Aorta (tissue), 5 donors: ENCODE data around the gene IQCF2. TPM values are rescaled to one million over a fixed set of nuclear protein-coding genes. Genes with fewer than 3 reads are reported as not detected.

Experiments
- ATAC-seq: fragments of 200-7000 bp; cut with Tn5 transposase; one replicate; pipeline ENCODE4 v1.9.1; 2022; ENCODE audit warnings: moderate library complexity; ENCODE audit not compliant: low FRiP score
- DNase-seq, 2 donors: peaks; one replicate each; pipeline ENCODE4 v3.0.0-alpha.2; 2020
- H3K27ac ChIP-seq, 2 donors: one replicate each; pipeline ENCODE4 v1.5.1; 2013; ENCODE audit warnings: low read length in 2 of 2, mild to moderate bottlenecking in 2 of 2, moderate library complexity in 2 of 2, control low read depth in 1 of 2, inconsistent platforms in 1 of 2, low read depth in 1 of 2
- H3K27me3 ChIP-seq, 2 donors: one replicate each; pipeline ENCODE4 v1.6.1; 2013; ENCODE audit warnings: control low read depth in 1 of 2, low read length in 1 of 2, mild to moderate bottlenecking in 1 of 2, moderate library complexity in 1 of 2; ENCODE audit not compliant: insufficient read depth in 2 of 2, control insufficient read depth in 1 of 2
- H3K36me3 ChIP-seq, 2 donors: one replicate each; pipeline ENCODE4 v1.6.1; 2013; ENCODE audit warnings: control low read depth in 1 of 2, low read length in 1 of 2, mild to moderate bottlenecking in 1 of 2; ENCODE audit not compliant: insufficient read depth in 2 of 2, control insufficient read depth in 1 of 2
- H3K4me1 ChIP-seq, 2 donors: one replicate each; pipeline ENCODE4 v1.6.1; 2013; ENCODE audit warnings: low read length in 2 of 2, control low read depth in 1 of 2, mild to moderate bottlenecking in 1 of 2, moderate library complexity in 1 of 2; ENCODE audit not compliant: insufficient read depth in 2 of 2, control insufficient read depth in 1 of 2
- H3K4me3 ChIP-seq, 2 donors: one replicate each; pipeline ENCODE4 v1.5.1; 2013; ENCODE audit warnings: low read length in 2 of 2, control low read depth in 1 of 2, mild to moderate bottlenecking in 1 of 2
- H3K9me3 ChIP-seq: one replicate; pipeline ENCODE4 v1.6.1; 2013; ENCODE audit warnings: mild to moderate bottlenecking, low read length; ENCODE audit not compliant: control insufficient read depth
- WGBS, 2 donors: extraction: QIAGEN DNeasy Blood & Tissue Kit; methylation state at CpG; one replicate each; pipeline ENCODE4 v1.1.7; 2013; 5-methylcytosine and 5-hydroxymethylcytosine counted together
- intact Hi-C, 2 donors: fragments of 100-400 bp; cut with DNase I; formaldehyde crosslinking; loops; one replicate each; pipeline versions ENCODE4 v1.14.2 to v1.15.0; 2022
- long read RNA-seq, 2 donors: library from polyadenylated mRNA; unstranded; transcript quantifications; one replicate each; pipeline ENCODE4 v2.0.0, GENCODE V29; 2020 to 2021
- polyA plus RNA-seq, 2 donors: library from polyadenylated mRNA; stranded (reverse); fragments of 200-250 nt; gene quantifications; one replicate each; pipeline ENCODE4 v1.2.3, GENCODE V29; 2013
- total RNA-seq, 2 donors: library from RNA; stranded (reverse); fragmentation: NEBNext Ultra II Directional; extraction: Animal tissue kit (Norgen Biotek cat#: 25700); gene quantifications; one replicate each; pipeline ENCODE4 v1.2.1, GENCODE V29; 2021
- donor health status: healthy with polysubstance abuse.
- donor health status: Bipolar disorder and iron deficiency.
- donor health status: DM: no; HTN: no; CAD: no.
- donor health status: DM: no; HTN: no; CAD: no.
- donor health status: DM: yes; HTN: yes; CAD: no.

IQCF2 gene
- total RNA-seq (not detected), polyA plus RNA-seq (not detected)
- long read RNA-seq, donor 1, result 0 reads
- long read RNA-seq, donor 2, result 0 reads

DNA sequence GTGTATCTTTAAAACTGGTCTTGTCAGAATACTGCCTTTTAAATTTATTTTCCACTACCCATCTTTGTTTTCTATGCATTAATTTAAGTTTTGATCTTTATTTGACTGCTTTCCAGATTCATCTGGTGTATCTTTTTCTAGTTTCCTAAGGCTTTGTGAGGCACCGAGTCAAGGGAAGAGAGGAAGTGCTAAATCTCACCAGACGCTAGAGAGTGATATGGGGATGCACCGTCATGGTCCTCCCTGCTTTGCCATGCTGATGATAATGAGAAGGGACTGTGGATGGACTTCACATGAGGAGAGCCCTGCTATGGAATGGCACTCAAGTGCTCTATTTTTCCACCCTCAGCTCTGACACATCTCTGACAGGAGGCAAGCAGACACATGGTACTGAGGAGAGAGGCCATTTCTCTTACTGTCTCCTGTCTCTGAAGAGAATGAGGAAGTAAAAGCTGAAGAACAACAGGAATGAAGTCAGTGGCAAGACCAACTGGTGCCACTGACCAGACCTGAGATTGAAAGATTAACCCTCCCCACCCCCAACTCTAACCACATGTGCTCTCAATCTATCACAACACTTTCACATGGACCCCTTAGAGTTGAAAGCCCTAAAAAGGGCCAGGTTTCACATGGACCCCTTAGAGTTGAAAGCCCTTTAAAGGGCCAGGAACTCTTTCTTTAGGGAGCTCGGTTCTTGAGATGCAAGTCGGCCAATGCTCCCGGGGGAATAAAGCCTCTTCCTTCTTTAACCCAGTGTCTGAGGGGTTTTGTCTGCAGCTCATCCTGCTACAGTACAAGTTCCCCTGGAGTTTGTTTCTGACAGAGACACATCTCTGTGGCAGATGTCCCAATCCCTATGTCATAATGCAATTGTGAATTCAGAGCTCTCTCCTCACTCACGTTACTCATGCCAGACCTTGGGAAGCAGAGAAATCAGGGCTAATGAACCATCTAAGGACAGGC, at the start of gene IQCF2:
TSS of gene IQCF2 (plus strand) at position 913 of the 963 bp plus-strand sequence. CDS start 52 bp downstream, outside the sequence.
- 71 to 75% methylated on average over 7 of the region's 7 CpGs for whole genome bisulfite sequencing, 2 donors
- no peak for DNase-seq
- H3K4me3 ChIP-seq, result no peak within 1 kb of the TSS

DNA sequence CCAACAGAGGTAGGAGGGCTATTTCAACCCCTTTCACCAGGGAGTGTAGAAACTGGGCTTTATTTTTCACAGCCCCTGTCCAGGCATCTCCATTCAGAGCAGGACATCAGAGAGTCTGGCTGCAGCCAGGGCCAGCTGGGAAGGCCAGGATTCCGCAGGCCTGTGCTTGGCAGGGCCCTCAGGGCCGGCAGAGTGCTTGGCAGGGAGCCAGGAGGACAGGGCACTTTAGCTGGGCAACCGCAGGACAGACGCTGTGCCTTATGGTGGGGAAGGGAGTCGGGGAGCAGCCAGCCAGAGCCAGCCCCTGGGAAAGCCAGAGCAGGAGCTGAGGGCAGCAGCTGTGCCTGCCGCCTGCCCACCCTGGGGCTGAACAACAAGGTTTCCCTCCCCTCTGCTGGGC, 47.9 kb upstream of the IQCF2 start:
- Histone ChIP-seq H3K4me1 (no peaks in the 10 kb centered on the region), H3K4me3 (no peak overlapping the region), H3K9me3 (no peaks in the 10 kb centered on the region), H3K27ac (no peak overlapping the region), H3K27me3 (peaks cover 0 to 4% of the 10 kb centered on the region in 2 donors), H3K36me3 (no peaks in the 10 kb centered on the region)
- ATAC-seq (peak; percentile 19), DNase-seq (no peak)
- intact Hi-C loops, result no loop called here
- WGBS, 2 donors, result 13 to 14% methylated on average over 5 to 6 of the region's 6 CpGs

More for the DNA sequence above, at the start of gene IQCF2:
- Histone ChIP-seq H3K9me3 (no peaks in the 10 kb centered on the region), H3K4me1 (no peaks in the 10 kb centered on the region), H3K27ac (no peak within 1 kb of the TSS), H3K36me3 (no peaks in the 10 kb centered on the region), H3K27me3 (no peaks in the 10 kb centered on the region)
- no peak for ATAC-seq
- intact Hi-C loops, result no loop called here

DNA sequence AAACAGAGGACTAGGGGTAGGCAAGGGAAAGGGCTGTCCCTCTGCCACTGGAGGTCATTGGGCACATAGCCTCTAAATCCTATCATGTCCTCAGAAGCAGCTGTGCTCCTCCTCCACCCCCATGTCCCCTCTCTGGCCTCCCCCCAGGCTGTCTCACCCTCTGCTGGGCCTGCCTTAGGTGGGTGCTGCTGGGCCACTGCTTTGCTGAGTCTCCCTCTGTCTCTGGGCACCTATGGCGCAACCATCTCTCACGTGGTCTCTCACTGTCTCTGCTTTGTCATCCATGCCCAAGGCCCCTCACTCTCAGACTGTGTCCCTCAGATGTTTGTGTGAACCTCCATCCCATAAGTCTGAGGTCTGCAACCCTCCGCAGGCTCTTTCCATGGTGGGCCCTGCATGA, 47.4 kb upstream of the IQCF2 start:
- peak; percentile 28 for ATAC-seq

DNA sequence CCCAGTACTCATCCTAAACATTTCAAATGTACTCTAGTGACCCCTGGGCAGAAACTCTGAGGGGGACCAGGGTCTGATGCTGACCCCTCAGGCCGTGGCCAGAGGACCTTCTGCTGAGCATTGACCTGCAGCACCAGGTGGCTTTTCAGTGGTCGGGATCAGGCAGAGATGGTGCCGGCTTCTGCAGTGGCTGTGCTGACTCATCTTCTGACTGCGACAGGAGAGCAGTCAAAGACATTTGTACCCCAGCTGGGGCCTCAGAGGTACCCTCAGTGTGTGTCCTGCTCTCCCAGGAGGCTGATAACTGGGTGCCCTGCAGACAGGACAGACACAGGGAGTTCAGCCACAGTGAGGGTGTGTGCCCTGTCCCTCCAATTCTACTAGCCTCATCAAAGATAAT, 45.8 kb upstream of the IQCF2 start:
- no peaks in the 10 kb centered on the region for H3K36me3 ChIP-seq
- ATAC-seq (no peak), DNase-seq (no peak)
- no peak overlapping the region for H3K27ac ChIP-seq
- H3K9me3 ChIP-seq, result no peaks in the 10 kb centered on the region
- no peak overlapping the region for H3K4me3 ChIP-seq
- H3K27me3 ChIP-seq, result peaks cover 0 to 4% of the 10 kb centered on the region in 2 donors
- intact Hi-C loops, result no loop called here
- whole genome bisulfite sequencing, 2 donors, result 67 to 72% methylated on average over 4 of the region's 4 CpGs
- no peaks in the 10 kb centered on the region for H3K4me1 ChIP-seq

More for the DNA sequence above, 47.4 kb upstream of the IQCF2 start:
- Histone ChIP-seq H3K27ac (no peak overlapping the region), H3K27me3 (peaks cover 0 to 4% of the 10 kb centered on the region in 2 donors), H3K4me3 (no peak overlapping the region), H3K9me3 (no peaks in the 10 kb centered on the region), H3K4me1 (no peaks in the 10 kb centered on the region), H3K36me3 (no peaks in the 10 kb centered on the region)
- intact Hi-C loops, result no loop called here
- 90 to 92% methylated on average over 3 of the region's 3 CpGs for WGBS, 2 donors
- no peak for DNase-seq

- no peak overlapping the region for H3K27ac ChIP-seq
- H3K4me3 ChIP-seq, result no peak overlapping the region
- H3K4me1 ChIP-seq, result no peaks in the 10 kb centered on the region
- H3K36me3 ChIP-seq, result no peaks in the 10 kb centered on the region
- no peaks in the 10 kb centered on the region for H3K9me3 ChIP-seq
- DNase-seq, result no peak
- no peak for ATAC-seq
- WGBS, 2 donors, result 74 to 78% methylated on average over 2 of the region's 2 CpGs
- intact Hi-C loops, result no loop called here
- H3K27me3 ChIP-seq, result peaks cover 0 to 4% of the 10 kb centered on the region in 2 donors
These were observed 44.7 kb upstream of the IQCF2 start for GRCh38 chr3:51816723-51817122.

GRCh38 chr3:51817375-51817774, 44.0 kb upstream of the IQCF2 start:
- WGBS, 2 donors, result 89% methylated on average over 2 of the region's 2 CpGs
- H3K4me1 ChIP-seq, result no peaks in the 10 kb centered on the region

DNA sequence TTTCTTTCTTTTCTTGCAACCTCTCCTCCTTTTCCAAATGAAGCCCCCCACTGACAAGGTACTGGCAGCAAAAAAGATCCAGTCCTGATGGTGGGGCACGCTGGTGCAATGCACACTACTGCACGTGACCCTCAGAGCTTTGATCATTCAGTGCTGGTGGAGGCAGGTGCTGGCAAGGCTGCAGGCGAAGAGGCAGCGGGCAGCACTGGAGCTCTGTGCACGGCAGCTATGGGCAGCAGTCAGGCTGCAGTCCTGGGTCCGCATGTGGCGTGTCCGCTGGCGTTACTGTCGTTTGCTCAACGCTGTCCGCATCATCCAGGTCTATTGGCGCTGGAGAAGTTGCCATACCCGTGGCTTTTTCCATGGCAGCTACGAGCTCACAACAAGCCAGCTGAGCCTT, 42.3 kb upstream of the IQCF2 start:
- Histone ChIP-seq H3K9me3 (no peaks in the 10 kb centered on the region), H3K27ac (no peak overlapping the region), H3K4me1 (no peaks in the 10 kb centered on the region), H3K27me3 (peaks cover 0 to 4% of the 10 kb centered on the region in 2 donors), H3K4me3 (no peak overlapping the region), H3K36me3 (no peaks in the 10 kb centered on the region)
- 89% methylated on average over 15 of the region's 15 CpGs for WGBS, 2 donors
- DNase-seq (no peak), ATAC-seq (no peak)
- intact Hi-C loops, result no loop called here

More at GRCh38 chr3:51817375-51817774, 44.0 kb upstream of the IQCF2 start:
- Histone ChIP-seq H3K4me3 (no peak overlapping the region), H3K36me3 (no peaks in the 10 kb centered on the region), H3K27ac (no peak overlapping the region), H3K9me3 (no peaks in the 10 kb centered on the region), H3K27me3 (peaks cover 0 to 4% of the 10 kb centered on the region in 2 donors)
- DNase-seq (no peak), ATAC-seq (no peak)
- intact Hi-C loops, result no loop called here

DNA sequence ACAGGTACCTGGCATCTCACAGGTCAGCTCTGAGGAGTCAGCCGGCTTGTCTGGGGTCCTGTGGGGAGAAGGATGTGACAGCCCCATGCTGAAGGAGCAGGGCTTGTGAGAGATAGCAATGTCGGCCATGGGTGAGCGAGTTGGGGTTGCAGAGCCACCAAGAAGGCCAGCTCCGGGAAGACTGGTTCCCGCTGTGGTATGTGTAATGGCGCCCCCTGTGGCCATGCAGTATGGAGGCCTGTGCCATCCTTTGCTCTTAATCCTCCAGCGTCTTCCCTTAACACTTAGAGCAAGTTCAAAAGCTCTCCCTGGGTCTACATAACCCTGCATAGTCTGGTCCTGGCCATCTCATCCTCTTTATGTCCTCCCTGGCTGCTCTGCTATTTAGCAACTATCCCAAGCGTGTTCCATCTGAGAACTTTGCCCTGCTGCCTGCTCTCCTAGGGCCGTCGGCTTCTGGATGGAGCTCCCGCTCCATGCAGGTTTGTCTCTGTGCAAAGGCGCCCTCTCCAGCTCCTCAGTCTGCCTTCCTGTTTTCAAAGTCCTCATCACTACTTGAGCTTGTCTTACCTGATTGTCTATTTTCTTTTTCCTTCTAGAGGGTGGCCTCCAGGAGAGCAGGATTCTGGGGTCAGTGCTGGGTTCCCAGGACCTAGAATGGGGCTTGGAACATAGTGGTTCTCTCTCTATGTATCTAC, 41.6 kb upstream of the IQCF2 start:
- peaks cover 0 to 4% of the 10 kb centered on the region in 2 donors for H3K27me3 ChIP-seq
- intact Hi-C loops, result no loop called here
- no peak for DNase-seq
- H3K9me3 ChIP-seq, result no peaks in the 10 kb centered on the region
- H3K27ac ChIP-seq, result no peak overlapping the region
- H3K4me1 ChIP-seq, result no peaks in the 10 kb centered on the region
- H3K4me3 ChIP-seq, result no peak overlapping the region
- no peak for ATAC-seq
- WGBS, 2 donors, result 43 to 46% methylated on average over 12 of the region's 12 CpGs
- H3K36me3 ChIP-seq, result no peaks in the 10 kb centered on the region
